GM13976 (cell line): Measurements from ENCODE around the gene ATP6V1E1.
"Not testable (repeated sequence)": the region's sequence is repeated elsewhere in the genome, so short reads cannot be mapped to it uniquely, and the experiment has no call there.

Experiments
- DNase-seq: peaks from one replicate; pipeline ENCODE4 v3.0.0; 2012; ENCODE audit warnings: low spot score
- CTCF ChIP-seq: IDR thresholded peaks from 2 replicates; pipeline ENCODE4 v1.5.1; 2012; ENCODE audit warnings: borderline replicate concordance, mild to moderate bottlenecking; ENCODE audit not compliant: insufficient read depth; ENCODE audit errors: extremely low read depth, missing control alignments, control extremely low read depth
- in situ Hi-C: fragments of 300-500 bp; cut with MboI; formaldehyde crosslinking; loops from one replicate; pipeline ENCODE4 v1.12.0; 2022; ENCODE audit warnings: low sequenced_read_pairs, mixed read lengths, inconsistent platforms; ENCODE audit not compliant: unreplicated experiment

ATP6V1E1 gene

DNA sequence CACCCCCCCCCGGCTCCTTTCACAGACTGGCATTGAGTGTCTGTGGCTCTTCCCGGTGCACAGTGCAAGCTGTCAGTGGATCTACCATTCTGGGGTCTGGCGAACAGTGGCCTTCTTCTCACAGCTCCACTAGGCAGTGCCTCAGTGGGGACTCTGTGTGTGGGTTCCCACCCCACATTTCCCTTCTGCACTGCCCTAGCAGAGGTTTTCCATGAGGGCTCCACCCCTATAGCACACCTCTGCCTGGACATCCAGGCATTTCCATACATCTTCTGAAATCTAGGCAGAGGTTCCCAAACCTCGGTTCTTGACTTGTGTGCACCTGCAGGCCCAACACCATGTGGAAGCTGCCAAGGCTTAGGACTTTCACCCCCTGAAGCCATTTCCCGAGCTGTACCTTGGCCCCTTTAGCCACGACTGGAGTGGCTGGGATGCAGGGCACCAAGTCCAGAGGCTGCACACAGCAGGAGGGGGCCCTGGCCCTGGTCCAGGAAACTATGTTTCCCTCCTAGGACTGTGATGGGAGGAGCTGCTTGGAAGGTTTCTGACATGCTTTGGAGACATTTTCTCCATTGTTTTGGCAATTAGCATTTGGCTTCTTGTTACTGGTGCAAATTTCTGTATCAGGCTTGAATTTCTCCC lies 36.0 kb upstream of the ATP6V1E1 start:
- TF ChIP-seq CTCF, result no peak
- in situ Hi-C loops, result no loop called here
- DNase-seq, result no peak

GRCh38 chr22:17656870-17657395 lies 28.4 kb upstream of the ATP6V1E1 start:
- TF ChIP-seq CTCF, result no peak
- in situ Hi-C loops, result no loop called here
- DNase-seq, result no peak

- DNase-seq, result no peak
- in situ Hi-C loops, result no loop called here
- no peak for TF ChIP-seq CTCF
These were observed 26.7 kb upstream of the ATP6V1E1 start for GRCh38 chr22:17655289-17655688.

GRCh38 chr22:17648569-17648968 lies 20.0 kb upstream of the ATP6V1E1 start:
- TF ChIP-seq CTCF, result no peak
- DNase-seq, result no peak
- in situ Hi-C loops, result no loop called here

DNA sequence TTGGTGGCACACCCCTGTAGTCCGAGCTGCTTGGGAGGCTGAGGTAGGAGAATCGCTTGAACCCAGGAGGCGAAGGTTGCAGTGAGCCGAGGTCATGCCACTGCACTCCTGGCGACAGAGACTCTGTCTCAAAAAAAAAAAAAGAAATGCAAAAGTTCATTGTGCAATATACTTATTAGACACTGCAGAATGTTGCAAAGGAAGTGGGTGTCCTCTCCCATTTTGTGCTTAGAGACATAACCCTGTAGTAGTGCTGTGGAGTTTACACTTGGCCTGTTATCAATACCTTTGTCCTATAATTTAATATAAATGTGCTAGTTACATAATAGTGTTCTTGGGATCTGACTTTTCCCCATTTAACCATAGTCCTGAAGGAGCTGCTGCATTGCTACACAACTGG lies 19.4 kb upstream of the ATP6V1E1 start:
- no peak for DNase-seq
- in situ Hi-C loops, result no loop called here
- no peak for TF ChIP-seq CTCF

DNA sequence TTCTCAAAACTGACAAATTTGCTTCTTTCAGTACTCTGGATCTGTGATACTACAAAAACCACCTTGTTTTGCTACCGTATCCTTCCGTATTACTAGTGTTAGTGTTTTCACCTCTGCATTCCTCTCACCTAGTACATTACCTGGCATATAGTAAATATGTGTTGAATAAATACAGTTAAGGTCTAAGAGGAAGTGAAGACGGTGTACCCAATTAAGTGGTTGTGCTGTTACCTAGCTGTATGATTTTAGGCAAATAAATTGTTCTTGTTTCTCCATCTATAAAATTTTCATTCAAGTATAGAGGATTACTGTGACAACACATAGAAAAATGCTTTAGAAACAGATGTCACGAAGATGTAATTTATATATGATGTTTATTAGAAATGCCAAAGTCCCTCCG lies 18.9 kb upstream of the ATP6V1E1 start:
- DNase-seq, result no peak
- in situ Hi-C loops, result no loop called here
- TF ChIP-seq CTCF, result no peak

- in situ Hi-C loops, DNase-seq: not testable (repeated sequence)
These were observed 13.8 kb upstream of the ATP6V1E1 start for GRCh38 chr22:17642357-17642756.
